CD14-positive monocyte (primary cell): Measurements from ENCODE around the gene FBXO17. TPM values are rescaled to one million over a fixed set of nuclear protein-coding genes. Genes with fewer than 3 reads are reported as not detected.

Source experiments
- DNase-seq, 3 donors: peaks; one replicate each; pipeline ENCODE4 v3.0.0-alpha.2; 2011 to 2022
- H2AFZ ChIP-seq: 2 replicates; pipeline ENCODE4 v1.6.0; 2012; ENCODE audit warnings: mild to moderate bottlenecking, low read depth, low read length, inconsistent platforms; ENCODE audit not compliant: insufficient read depth, poor library complexity, severe bottlenecking
- H3K27ac ChIP-seq, 2 donors: 1 replicate in 1 of 2; 2 replicates in 1 of 2; pipeline ENCODE4 v1.5.1; 2012 to 2013; ENCODE audit warnings: low read length in 2 of 2, control low read depth in 1 of 2, inconsistent platforms in 1 of 2, low read depth in 1 of 2, mild to moderate bottlenecking in 1 of 2
- H3K27me3 ChIP-seq, 2 donors: one replicate each; pipeline versions ENCODE4 v1.6.0 to v1.6.1; 2011 to 2013; ENCODE audit warnings: low read length in 2 of 2; ENCODE audit not compliant: control insufficient read depth in 2 of 2, insufficient read depth in 2 of 2
- H3K36me3 ChIP-seq, 2 donors: replicated peaks in 1 of 2; 1 replicate in 1 of 2; 2 replicates in 1 of 2; pipeline versions ENCODE4 v1.5.1 to v1.6.1; 2012 to 2013; ENCODE audit warnings: low read length in 2 of 2, control low read depth in 1 of 2, inconsistent platforms in 1 of 2, mild to moderate bottlenecking in 1 of 2; ENCODE audit not compliant: insufficient read depth in 2 of 2, control insufficient read depth in 1 of 2
- H3K4me1 ChIP-seq, 2 donors: 1 replicate in 1 of 2; 2 replicates in 1 of 2; pipeline versions ENCODE4 v1.5.1 to v1.6.1; 2012 to 2013; ENCODE audit warnings: low read length in 2 of 2, control low read depth in 1 of 2, inconsistent platforms in 1 of 2, mild to moderate bottlenecking in 1 of 2, moderate library complexity in 1 of 2; ENCODE audit not compliant: insufficient read depth in 2 of 2, control insufficient read depth in 1 of 2
- H3K4me2 ChIP-seq: replicated peaks from 2 replicates; pipeline ENCODE3; 2012; ENCODE audit warnings: low read length, moderate library complexity, mild to moderate bottlenecking; ENCODE audit not compliant: poor library complexity, severe bottlenecking; ENCODE audit errors: extremely low read depth
- H3K4me3 ChIP-seq, 3 experiments: fragments of 200-600 bp in 1 of 3; sonication (generic) in 1 of 3; replicated peaks in 1 of 3; 1 replicate in 2 of 3; 2 replicates in 1 of 3; pipeline ENCODE4 v1.5.1; 2011 to 2013; ENCODE audit warnings: low read length in 3 of 3, mild to moderate bottlenecking in 3 of 3, control low read depth in 2 of 3, low read depth in 2 of 3, inconsistent platforms in 1 of 3, moderate library complexity in 1 of 3
- H3K79me2 ChIP-seq: 2 replicates; pipeline ENCODE4 v1.6.0; 2012; ENCODE audit warnings: mild to moderate bottlenecking, control low read depth, inconsistent platforms, low read length, moderate library complexity; ENCODE audit not compliant: insufficient read depth
- H3K9ac ChIP-seq: 2 replicates; pipeline ENCODE4 v1.6.0; 2017; ENCODE audit warnings: low read length, mild to moderate bottlenecking; ENCODE audit not compliant: insufficient read depth, poor library complexity, severe bottlenecking
- H3K9me3 ChIP-seq, 2 donors: replicated peaks in 1 of 2; 1 replicate in 1 of 2; 2 replicates in 1 of 2; pipeline versions ENCODE4 v1.5.1 to v1.6.1; 2012 to 2013; ENCODE audit warnings: low read length in 2 of 2, control low read depth in 1 of 2; ENCODE audit not compliant: control insufficient read depth in 1 of 2, insufficient read depth in 1 of 2
- H4K20me1 ChIP-seq: 2 replicates; pipeline ENCODE4 v1.6.0; 2012; ENCODE audit warnings: mild to moderate bottlenecking, low read length, control low read depth, moderate library complexity; ENCODE audit not compliant: insufficient read depth
- H3K27ac Mint-ChIP-seq, 7 donors: one replicate each; pipeline ENCODE4 v1.8.0; 2020; ENCODE audit warnings: mild to moderate bottlenecking in 7 of 7, mixed read lengths in 7 of 7, moderate library complexity in 6 of 7, inconsistent platforms in 2 of 7
- H3K27me3 Mint-ChIP-seq, 3 donors: one replicate each; pipeline ENCODE4 v1.8.0; 2021 to 2022; ENCODE audit warnings: low read depth in 3 of 3, mild to moderate bottlenecking in 3 of 3, mixed read lengths in 3 of 3, moderate library complexity in 3 of 3, inconsistent platforms in 1 of 3
- H3K36me3 Mint-ChIP-seq, 2 donors: one replicate each; pipeline ENCODE4 v1.8.0; 2020; ENCODE audit warnings: mixed read lengths in 2 of 2, inconsistent platforms in 1 of 2, mild to moderate bottlenecking in 1 of 2
- H3K4me1 Mint-ChIP-seq: one replicate; pipeline ENCODE4 v1.8.0; 2020; ENCODE audit warnings: mild to moderate bottlenecking, mixed read lengths
- H3K4me3 Mint-ChIP-seq, 2 donors: one replicate each; pipeline ENCODE4 v1.8.0; 2020; ENCODE audit warnings: mild to moderate bottlenecking in 2 of 2, mixed read lengths in 2 of 2, moderate library complexity in 1 of 2
- H3K9me3 Mint-ChIP-seq, 7 donors: one replicate each; pipeline ENCODE4 v1.8.0; 2020 to 2022; ENCODE audit warnings: mixed read lengths in 7 of 7, mild to moderate bottlenecking in 6 of 7, moderate library complexity in 6 of 7, inconsistent platforms in 2 of 7
- WGBS: methylation state at CpG from one replicate; pipeline ENCODE4 v1.1.5; 2013; ENCODE audit warnings: missing lambda C conversion rate; ENCODE audit not compliant: insufficient coverage; 5-methylcytosine and 5-hydroxymethylcytosine counted together
- intact Hi-C, 2 donors: fragments of 100-400 bp; cut with micrococcal nuclease; formaldehyde crosslinking; loops; one replicate each; pipeline versions ENCODE4 v1.15.0 to v1.15.1; 2023
- polyA plus RNA-seq, 3 donors: library from polyadenylated mRNA; depleted of rRNA in 1 of 3; unstranded in 2 of 3; stranded (reverse) in 1 of 3; fragments of 300-500 nt in 2 of 3; fragments of >200 nt in 1 of 3; fragmentation: Illumina TruSeq in 2 of 3; gene quantifications; 1 replicate in 2 of 3; 2 replicates in 1 of 3; pipeline ENCODE4 v1.2.3, GENCODE V29; 2012 to 2021
- TF ChIP-seq, protein P1 (sequence below): fragments of 200-600 bp; IDR thresholded peaks from one replicate; pipeline ENCODE4 v1.8.0; 2022; ENCODE audit warnings: antibody characterized with exemption, mild to moderate bottlenecking

The FBXO17 gene
- polyA plus RNA-seq, 3 donors = not detected

DNA sequence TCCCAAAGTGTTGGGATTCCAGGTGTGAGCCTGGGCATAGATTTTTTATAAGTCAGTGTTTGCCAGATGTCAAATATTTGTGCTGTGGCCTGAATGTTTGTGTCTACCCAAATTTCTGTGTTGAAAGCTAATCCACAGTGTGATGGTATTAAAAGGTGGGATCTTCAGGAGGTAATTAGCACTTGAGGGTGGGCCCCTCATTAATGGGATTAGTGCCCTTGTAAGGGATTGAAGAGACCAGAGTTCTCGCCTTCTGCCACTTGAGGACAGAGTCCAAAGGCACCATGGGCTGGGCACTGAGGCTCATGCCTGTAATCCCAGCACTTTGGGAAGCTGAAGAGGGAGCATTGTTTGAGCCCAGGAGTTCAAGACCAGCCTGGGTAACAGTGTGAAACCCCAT is 9.7 kb upstream of the FBXO17 start:
- peaks cover 9 to 10% of the 10 kb centered on the region in 2 donors for H3K9me3 ChIP-seq
- H3K27me3 Mint-ChIP-seq = peaks cover 7 to 18% (median 8%) of the 10 kb centered on the region in 3 donors
- no peak for DNase-seq
- H4K20me1 ChIP-seq = no peaks in the 10 kb centered on the region
- no peak overlapping the region for H2AFZ ChIP-seq
- H3K79me2 ChIP-seq = no peaks in the 10 kb centered on the region
- no peak overlapping the region for H3K4me3 Mint-ChIP-seq
- intact Hi-C loops = no loop called here
- no peaks in the 10 kb centered on the region for H3K4me1 Mint-ChIP-seq
- no peak overlapping the region for H3K27ac Mint-ChIP-seq
- H3K27ac ChIP-seq = no peak overlapping the region
- TF ChIP-seq, protein P1, sequence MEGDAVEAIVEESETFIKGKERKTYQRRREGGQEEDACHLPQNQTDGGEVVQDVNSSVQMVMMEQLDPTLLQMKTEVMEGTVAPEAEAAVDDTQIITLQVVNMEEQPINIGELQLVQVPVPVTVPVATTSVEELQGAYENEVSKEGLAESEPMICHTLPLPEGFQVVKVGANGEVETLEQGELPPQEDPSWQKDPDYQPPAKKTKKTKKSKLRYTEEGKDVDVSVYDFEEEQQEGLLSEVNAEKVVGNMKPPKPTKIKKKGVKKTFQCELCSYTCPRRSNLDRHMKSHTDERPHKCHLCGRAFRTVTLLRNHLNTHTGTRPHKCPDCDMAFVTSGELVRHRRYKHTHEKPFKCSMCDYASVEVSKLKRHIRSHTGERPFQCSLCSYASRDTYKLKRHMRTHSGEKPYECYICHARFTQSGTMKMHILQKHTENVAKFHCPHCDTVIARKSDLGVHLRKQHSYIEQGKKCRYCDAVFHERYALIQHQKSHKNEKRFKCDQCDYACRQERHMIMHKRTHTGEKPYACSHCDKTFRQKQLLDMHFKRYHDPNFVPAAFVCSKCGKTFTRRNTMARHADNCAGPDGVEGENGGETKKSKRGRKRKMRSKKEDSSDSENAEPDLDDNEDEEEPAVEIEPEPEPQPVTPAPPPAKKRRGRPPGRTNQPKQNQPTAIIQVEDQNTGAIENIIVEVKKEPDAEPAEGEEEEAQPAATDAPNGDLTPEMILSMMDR = no peak
- H3K4me2 ChIP-seq = no peak overlapping the region
- no peaks in the 10 kb centered on the region for H3K36me3 ChIP-seq
- H3K36me3 Mint-ChIP-seq = no peaks in the 10 kb centered on the region
- H3K4me1 ChIP-seq = no peaks in the 10 kb centered on the region
- no peak overlapping the region for H3K4me3 ChIP-seq
- H3K9me3 Mint-ChIP-seq = peaks cover 5 to 19% (median 10%) of the 10 kb centered on the region in 7 donors
- no peaks in the 10 kb centered on the region for H3K27me3 ChIP-seq
- H3K9ac ChIP-seq = no peak overlapping the region
- whole genome bisulfite sequencing = 100% methylated on average over 1 of the region's 1 CpG

DNA sequence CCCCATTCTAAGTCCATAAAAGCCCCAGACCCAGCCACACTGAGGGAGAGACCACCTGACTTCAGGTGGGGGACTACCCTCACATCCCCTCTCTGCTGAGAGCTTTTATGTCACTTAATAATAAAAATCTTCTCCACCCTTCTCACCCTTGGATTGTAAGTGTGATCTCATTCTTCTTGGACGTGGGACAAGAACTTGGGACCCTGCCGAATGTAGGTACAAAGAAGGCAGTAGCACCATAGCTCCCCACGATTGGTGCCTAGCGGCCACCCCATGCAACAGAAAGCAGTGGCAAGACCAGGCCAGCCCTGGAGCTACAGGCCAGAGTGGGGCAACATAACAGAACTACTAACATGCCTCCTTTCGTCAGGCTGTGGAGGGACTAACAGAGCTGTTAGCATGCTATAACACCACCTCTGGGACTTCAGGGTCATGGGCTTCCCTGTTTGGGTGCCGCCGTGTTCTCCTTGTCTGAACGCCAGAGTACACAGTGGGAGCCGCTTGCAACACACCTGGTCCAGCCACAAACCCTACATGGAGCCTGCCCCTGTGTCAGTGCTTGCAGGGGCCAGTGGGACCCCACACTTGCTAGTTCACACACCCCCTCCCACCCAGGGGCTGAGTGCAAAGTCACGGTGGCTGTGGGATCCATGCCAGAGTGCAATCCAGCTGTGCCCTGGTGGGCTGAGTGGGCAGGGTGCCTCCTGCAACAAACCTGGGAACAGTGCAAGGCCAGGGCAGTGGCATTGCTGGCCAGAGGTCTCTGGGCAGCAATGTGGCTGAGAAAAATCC is 5.2 kb upstream of the FBXO17 start:
- no peak overlapping the region for H3K4me3 Mint-ChIP-seq
- Histone ChIP-seq H3K4me3 (no peak overlapping the region), H4K20me1 (no peaks in the 10 kb centered on the region), H3K9me3 (peaks cover 17 to 18% of the 10 kb centered on the region in 2 donors), H3K27me3 (peaks cover 4 to 13% of the 10 kb centered on the region in 2 donors), H3K4me2 (no peak overlapping the region), H3K4me1 (no peaks in the 10 kb centered on the region), H3K9ac (no peak overlapping the region), H3K27ac (no peak overlapping the region), H3K79me2 (no peaks in the 10 kb centered on the region), H3K36me3 (no peaks in the 10 kb centered on the region), H2AFZ (no peak overlapping the region)
- peaks cover 4% of the 10 kb centered on the region for H3K4me1 Mint-ChIP-seq
- H3K36me3 Mint-ChIP-seq = peaks cover 0 to 1% of the 10 kb centered on the region in 2 donors
- H3K27me3 Mint-ChIP-seq = peaks cover 15 to 27% (median 21%) of the 10 kb centered on the region in 3 donors
- WGBS = 97% methylated on average over 7 of the region's 10 CpGs
- peaks cover 9 to 30% (median 22%) of the 10 kb centered on the region in 7 donors for H3K9me3 Mint-ChIP-seq
- no peak overlapping the region for H3K27ac Mint-ChIP-seq
- DNase-seq = no peak
- intact Hi-C loops = no loop called here
- TF ChIP-seq, protein P1 = no peak
